HG02973 (cell line): ENCODE data around the gene INTS15.

ENCODE experiments used
- ATAC-seq: cut with Tn5 transposase; IDR thresholded peaks from one replicate; pipeline ENCODE4 v1.9.1; 2021; ENCODE audit warnings: moderate library complexity; ENCODE audit not compliant: unreplicated experiment

The INTS15 gene

DNA sequence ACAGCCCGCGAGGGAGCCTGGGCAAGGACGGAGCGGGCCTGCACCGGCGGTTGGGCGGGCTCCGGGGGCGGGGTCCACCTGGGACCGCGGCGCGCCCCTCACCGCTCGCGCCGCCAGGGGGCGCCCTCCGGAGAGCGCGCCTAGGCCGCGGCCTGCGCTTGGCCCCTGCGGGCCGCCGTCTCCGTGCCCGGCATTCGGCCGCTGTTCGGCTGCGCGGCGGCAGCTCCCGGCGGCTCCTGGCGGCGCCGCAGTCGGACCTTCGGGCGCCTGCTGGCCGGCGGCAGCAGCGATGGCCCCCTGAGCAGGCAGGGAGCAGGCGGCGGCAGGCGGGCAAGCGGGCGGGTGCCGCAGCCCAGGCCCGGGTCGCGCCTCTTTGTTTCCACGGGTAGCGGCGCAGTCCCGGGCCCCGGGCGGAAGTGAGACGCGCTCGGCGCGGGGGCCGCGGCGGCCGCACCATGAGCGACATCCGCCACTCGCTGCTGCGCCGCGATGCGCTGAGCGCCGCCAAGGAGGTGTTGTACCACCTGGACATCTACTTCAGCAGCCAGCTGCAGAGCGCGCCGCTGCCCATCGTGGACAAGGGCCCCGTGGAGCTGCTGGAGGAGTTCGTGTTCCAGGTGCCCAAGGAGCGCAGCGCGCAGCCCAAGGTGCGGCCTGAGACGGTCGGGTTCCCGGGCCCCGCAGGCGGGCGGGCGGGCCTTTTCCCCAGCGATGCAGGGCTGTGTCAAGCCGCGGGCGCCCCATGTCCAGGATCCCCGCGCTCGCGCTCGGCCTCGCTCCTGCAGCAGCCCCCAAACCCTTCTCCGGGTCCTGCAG, at the start of gene INTS15:
Gene INTS15 (plus strand): TSS at position 193 of the 816 bp plus-strand sequence. CDS start 263 bp downstream, at position 456.
- peak; percentile 76 for ATAC-seq

DNA sequence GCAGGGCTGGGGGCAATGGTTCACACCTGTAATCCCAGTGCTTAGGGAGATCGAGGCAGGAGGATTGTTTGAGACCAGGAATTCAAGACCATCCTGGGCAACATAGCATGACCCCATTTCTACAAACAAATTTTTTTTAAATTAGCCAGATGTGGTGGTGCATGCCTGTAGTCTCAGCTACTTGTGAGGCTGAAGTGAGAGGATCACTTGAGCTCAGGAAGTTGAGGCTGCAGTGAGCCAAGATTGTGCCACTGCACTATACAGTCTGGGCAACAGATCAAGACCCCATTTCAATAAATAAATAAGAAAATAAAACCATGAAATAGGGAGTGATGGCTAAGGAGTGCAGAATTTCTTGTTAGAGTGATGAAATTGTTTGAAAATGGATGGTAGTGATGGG, 47.5 kb upstream of the INTS15 start:
- ATAC-seq: no peak

DNA sequence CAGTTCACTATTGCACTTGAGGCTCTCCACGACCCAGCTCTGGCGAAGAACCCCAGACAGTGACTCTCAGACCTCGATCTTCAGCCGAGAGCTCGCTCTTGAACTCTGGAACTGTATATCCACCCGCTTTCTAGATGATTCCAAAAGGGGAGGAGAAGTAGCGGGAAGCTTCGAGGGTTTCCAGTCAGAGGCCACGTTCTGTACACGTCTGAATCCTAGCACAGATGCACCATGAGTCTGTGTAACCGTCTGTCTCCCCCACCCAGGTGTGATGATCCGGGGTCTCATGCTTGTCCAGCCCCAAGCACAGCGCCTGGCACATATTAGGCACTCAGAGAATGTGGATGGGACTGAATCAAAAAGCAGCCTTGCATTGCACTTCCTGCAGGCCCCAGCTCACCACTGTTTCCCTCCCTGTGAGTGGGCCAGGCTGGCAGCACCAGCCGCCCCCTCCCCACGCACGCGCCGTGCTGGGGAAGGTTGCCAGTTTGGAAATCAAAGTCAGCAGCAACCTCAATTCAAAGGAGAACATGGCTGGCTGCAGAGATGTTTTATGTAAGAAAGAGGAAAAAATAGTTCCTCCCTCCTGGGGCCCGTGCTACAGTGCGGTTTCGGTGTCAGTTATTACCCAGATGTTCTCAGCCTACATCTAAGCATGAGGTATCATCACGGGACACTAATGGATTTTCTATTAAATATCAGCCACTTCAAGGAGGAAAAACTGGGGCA, 44.3 kb upstream of the INTS15 start:
- ATAC-seq: no peak

DNA sequence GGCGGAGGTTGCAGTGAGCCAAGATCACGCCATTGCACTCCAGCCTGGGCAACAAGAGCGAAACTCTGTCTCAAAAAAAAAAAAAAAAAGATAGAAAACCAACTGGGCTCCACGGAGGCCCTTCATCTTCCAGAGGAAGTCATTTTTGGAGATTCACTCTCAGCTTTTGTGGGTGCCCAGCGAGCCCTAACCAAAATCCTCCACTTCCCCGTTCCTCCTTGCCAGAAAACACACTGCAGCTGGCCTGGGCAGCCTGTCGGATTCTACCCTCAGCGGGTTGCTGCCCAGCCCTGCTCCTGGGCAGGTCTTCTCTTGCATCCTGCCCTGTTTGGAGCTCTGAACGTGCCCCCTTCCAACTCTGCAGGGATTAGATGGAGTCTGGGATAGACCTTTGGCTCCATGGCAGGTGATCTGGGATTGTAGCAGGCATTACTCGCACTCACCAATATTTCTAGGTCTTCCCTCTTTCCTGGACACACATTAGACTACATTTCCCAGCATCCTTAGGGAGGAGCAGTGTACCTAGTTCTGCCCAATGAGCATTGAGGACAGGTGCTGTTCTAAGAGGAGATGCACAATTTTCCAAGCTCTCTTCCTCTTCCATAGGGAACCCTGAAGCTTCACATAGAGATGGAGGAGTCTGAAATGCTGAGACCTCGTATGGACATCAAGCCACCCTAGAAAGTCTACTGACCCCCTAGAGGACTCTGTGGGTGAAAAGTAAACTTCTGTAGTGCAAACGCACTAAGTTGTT, 43.1 kb upstream of the INTS15 start:
- no peak for ATAC-seq

DNA sequence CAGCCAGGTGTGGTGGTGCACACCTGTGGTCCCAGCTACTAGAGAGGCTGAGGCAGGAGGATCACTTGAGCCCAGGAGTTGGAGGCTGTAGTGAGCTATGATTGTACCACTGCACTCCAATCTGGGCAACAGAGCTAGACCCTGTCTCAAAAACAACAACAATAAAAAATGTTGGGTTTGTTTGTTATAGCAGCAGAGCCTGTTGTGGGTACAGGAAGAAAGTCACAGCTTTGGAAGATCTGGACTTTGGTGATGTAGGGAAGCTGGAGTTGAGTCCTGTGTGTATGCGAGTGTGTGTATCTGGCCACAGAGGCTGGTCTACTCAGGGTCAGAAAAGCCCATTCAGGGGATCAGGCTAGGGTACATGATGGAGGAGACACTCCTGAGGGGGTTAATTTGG, 42.4 kb upstream of the INTS15 start:
- ATAC-seq: no peak

DNA sequence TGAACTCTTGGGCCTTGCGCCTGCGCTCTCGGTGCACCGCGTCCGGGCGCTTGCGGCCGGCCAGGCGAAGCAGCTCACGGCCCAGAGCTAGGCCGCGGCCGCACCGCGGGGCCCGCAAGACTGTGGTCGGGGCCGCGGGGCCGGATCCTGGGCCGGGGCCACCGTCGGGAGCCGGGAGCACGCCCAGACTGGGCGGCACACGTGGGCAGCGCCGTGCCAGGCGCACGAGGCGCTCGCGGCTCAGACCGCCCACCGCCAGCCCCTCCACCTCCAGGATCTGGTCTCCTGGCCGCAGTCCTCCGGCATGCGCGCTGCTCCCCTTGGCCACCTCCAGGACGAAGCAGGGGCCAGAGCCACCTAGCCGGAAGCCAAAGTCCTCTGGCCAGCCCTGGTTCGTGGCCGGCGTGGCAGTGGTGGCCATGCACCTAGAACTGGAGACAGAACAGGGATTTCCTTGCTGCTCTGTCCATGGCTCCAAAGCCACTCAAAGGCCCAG, 38.8 kb upstream of the INTS15 start, which contains the start of gene GRID2IP:
Gene GRID2IP (minus strand): TSS at position 446 of the 496 bp plus-strand sequence. CDS start 25 bp downstream, at position 421.
- no peak for ATAC-seq

DNA sequence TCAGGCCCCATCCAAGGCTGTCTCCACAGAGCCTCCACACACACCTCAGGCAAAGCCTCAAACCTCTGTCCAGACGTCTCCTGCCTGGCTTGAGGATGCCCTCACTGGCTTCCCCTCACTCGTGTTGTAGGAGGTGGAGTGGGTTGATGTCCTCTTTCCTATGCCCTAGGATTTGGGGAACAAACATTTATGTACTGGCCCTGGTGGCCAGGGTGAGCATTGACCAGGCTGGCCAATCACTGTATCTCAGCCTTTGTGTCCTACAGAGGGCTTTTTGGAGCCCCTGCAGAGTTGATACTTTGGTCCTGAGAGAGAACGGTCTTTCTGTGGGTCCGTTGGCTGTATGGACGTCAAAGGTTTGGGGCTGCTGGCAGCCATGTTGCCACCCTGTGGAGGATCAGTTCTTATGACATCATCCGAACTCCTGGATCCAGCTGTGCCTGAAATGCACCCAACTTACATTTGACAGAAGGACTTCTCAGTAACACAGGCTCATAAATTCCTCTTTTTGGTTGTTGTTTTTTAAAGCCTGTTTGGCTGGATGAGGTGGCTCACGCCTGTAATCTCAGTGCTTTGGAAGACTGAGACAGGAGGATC, 36.3 kb upstream of the INTS15 start:
- no peak for ATAC-seq

DNA sequence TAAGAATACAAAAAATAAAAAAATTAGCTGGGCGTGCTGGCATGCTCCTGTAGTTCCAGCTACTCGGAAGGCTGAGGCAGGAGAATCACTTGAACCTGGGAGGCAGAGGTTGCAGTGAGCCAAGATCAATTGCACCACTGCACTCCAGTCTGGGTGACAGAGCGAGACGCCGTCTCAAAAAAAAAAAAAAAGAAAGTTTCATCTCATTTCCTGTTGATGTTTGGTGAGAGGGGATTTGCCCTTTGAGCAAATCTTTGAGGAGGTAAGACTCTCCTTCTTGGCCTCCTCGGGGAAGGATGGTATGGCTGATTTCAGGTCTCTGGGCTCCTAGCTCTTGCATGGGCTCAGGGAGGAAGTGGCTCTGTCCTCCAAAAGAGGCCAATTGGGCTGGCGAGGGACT, 35.0 kb upstream of the INTS15 start:
- ATAC-seq: no peak

DNA sequence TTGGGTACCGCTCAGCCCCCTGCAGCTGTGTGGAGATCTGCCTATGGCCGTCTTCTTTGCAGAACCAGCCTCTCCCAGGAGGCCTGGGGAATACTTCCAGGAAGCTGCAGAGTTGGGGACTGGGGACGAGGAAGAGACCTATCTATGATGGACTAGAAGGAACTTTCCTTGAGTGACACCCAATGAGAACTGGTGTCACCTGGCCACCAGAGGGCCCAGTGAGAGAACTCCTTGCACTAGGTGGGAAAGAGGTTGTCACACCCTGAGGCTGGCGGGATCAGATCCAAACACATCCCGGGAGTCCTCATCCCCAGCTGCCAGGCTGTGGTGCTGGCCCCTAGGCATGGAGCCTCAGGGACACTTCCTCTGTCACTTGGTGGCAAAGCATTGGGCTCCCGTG, 33.6 kb upstream of the INTS15 start:
- ATAC-seq: no peak

DNA sequence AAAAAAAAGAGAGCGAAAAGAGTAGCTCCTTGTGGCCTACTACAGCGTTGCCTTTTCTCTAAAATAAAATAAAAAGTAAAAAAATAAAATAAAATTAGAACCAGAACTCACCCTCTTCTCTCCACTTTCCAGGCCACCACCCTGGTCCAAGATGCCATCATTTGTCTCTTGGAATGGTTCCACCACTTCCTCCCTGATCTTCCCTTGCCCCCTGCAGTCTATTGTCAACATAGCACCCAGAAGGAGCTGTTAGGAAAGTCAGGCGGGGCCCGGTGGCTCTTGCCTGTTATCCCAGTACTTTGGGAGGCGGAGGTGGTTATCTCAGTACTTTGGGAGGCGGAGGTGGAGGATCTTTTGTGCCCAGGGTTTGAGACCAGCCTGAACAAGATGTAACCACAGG, 31.0 kb upstream of the INTS15 start:
- ATAC-seq: no peak

DNA sequence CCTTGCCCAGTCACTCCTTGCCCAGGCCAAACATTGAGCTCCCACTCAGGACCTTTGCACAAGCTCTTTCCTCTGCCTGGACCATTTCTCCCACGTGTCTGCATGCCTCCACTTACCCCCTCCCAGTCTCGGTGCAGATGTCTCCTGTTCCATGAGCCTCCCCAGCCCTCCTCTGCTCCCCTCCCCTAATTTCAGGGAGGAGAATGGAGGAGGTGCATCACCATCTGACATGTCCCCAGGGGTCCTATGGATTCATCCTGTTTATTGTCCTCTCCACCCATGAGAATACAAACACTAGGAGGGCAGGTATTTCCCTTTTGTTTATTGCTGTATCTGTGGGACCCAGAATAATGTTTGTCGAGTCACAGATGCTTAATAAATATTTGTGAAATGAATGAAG, 29.9 kb upstream of the INTS15 start:
- no peak for ATAC-seq

DNA sequence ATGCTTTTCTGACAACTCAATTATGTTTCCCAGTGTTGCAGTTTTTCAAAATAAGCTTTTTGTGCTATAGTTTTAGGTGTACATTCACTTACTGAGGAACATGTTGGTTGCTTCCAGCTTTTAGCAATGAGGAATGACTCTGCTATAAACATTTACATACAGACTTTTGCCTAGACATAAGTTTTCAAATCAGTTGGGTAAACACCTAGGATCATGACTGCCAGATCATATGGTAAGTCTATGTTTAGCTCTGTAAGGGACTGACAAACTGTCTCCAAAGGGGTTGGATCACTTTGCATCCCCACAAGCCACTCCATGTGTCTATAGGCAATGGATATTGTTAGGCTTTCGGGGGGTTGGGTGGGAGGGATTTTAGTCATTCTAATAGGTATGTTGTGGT, 27.7 kb upstream of the INTS15 start:
- ATAC-seq: no peak

DNA sequence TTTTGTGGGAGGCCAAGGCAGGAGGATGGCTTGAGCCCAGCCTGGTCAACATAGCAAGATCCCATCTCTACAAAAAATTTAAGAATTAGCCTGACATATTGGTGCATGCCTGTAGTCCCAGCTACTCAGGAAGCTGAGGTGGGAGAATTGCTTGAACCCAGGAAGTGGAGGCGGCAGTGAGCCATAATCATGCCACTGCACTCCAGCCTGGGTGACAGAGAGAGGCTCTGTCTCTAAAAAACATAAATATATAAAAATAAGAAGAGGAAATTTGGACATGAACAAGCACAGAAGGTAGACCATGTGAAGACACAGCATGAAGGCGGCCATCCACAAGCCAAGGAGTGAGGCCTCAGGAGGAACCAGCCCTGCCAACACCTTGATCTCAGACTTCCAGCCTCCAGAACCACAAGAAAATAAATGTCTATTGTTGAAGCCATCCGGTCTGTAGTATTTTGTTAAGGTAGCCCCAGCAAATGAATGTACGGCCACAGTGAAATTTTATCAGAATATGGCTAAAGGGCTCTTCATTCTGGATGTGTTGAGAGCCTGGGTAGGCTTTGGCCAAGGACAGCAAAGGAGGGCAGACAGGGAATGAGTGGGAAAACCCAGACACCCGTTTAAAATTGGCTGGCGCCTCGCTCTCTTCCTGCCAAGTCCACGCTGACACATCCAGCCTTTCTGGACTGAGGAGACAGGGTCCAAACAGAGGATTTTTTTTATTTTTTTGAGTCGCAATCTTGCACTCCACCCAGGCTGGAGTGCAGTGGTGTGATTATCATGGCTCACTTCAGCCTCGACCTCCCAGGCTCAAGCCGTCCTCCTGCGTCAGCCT, 25.7 kb upstream of the INTS15 start:
- ATAC-seq: no peak

DNA sequence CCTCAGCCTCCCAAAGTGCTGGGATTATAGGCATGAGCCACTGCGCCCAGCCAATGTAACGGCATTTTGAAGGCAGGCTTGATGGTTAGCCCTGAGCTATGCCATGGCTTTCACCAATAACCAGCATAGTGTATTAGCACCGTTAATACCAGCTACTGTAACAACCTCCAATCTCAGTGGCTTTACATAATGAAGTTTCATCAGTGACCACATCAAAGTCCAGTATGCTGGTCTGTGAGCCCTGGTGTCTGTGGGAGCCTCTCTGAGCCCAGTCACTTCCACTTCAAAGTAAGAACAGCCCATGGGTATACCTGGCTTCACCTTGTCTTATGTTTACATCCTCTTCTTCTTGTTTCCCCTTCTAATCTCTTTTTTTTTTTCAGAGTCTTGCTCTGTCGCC, 24.2 kb upstream of the INTS15 start:
- ATAC-seq: no peak

DNA sequence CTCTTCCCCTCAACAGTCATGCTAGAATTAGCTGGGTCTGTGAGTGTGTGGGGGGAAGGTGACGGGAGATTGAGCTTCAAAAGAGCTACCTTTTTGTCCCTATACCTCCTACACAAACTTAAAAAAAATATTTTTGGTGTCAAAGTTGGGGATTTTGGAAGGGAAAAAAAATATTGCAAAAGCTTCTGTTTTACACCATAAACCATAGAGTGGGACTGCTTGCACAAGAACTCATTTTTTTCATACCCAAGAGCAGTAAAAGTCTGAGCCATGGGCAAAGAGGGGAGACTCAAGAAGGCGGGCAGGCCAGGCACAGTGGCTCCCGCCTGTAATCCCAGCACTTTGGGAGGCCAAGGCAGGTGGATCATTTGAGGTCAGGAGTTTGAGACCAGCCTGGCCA, 21.9 kb upstream of the INTS15 start:
- ATAC-seq: no peak

DNA sequence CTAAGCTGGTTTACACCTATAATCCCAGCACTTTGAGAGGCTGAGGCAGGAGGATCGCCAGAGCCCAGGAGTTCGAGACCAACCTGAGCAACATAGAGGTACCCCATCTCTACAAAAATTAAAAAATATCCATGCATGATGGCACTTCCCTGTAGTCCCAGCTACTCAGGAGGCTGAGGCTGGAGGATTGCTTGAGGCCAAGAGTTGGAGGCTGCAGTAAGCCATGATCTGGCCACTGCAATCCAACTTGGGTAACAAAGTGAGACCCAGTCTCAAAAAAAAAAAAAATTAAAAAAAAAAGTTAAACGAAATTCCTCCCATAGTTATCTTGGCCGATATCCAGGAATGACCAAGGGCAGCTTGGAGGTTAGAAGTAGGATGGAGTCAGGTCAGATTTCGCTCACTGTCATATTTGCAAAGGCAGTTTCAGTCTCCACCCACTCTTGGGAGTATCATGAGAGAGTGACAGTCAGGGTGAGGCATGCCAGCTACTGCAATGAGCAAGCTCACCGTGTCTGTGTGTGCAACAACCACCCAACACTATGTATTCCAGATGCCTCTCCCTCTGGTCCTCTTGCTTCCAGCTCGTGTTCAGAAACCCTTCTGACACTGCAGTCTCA, 18.6 kb upstream of the INTS15 start:
- ATAC-seq: no peak

DNA sequence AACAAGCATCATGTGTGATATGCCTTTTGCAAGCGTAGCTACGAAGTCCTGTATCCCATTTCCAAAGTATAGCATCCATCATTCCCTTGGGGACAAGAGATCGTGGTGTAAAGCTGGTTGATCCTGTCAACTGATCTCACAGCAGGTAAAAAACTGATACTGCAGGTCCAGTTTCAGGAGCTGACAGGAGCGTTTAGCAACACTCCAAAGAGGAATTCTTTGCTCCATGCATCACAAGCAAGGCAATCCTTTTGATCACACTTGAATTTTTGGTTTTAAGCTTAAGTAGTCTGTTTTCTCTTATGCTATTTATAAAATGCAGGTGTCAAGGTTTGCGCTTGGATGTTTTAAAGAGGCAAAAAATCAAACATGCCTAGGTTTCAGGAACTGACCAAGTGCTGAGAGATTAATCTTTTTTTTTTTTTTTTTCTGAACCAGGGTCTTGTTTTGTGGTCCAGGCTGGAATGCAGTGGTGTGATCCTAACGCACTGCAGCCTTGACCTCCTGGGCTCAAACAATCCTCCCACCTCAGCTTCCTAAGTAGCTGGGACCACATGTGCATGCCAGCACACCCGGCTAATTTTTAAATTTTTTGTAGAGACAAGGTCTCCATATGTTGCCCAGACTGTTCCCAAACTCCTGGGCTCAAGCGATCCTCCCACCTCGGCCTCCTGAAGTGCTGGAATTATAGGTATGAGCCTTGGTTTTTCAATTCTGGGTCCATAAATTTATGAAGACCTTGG, 14.4 kb upstream of the INTS15 start:
- no peak for ATAC-seq

DNA sequence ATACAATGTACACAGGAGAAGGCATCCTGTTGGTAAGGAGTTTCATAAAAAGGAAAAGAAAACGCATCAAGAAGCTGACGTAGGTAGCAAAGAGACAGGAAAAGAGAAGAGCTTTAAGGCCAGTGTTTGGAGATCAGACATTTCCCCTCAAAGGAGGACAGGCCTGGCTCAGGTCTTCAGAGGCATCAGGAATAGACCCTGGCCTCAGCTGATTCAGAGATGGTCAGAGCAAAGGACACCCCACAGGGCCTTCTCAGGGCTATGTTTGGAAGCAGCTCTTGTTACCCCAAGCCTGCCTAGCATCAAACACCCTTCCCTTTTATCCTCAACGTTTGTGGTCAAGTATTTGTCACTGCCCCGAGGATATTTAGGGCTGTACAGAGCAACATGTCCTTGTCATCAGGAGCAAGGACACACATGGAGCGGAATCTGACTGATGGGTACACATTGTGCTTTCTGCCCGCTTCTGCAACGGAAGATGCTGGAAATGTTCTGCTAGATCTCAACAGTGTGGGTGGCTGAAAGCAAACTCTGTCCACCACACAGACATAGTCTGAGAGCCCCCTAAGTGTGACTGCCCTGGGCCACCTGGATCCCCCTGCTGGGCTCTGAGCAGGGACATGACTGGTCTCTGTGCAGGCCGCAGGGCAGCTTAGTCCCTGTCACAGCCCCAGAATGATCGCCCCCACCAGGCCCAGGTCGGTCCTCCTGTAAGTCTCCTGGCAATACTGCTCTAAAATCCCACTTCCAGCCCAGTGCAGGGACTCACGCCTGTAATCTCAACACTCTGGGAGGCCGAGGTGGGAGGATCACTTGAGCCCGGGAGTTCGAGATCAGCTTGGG, 13.6 kb upstream of the INTS15 start:
- ATAC-seq: no peak
